WTC11 (cell line): ENCODE data around the gene FGF5. TPM values are rescaled to one million over a fixed set of nuclear protein-coding genes. Genes with fewer than 3 reads are reported as not detected.

Experiments used
- ATAC-seq: fragments of 200-7000 bp; cut with Tn5 transposase; 2 replicates; pipeline ENCODE4 v1.10.0; 2021; ENCODE audit warnings: mild to moderate bottlenecking, moderate library complexity
- CTCF ChIA-PET: fragments of 300-600 bp; sonication (Branson Sonifier 250); formaldehyde crosslinking; loops from one replicate; lab custom pipeline; 2021; ENCODE audit warnings: antibody characterized with exemption; lab: Charles Lee
- POLR2A ChIA-PET: fragments of 350-600 bp; sonication (Branson Sonifier 250); formaldehyde crosslinking; loops from one replicate; lab custom pipeline; 2021; ENCODE audit warnings: antibody characterized with exemption; lab: Charles Lee
- DNase-seq: peaks from one replicate; pipeline ENCODE4 v3.0.0; 2021; ENCODE audit warnings: low spot score
- H3K27ac Mint-ChIP-seq: 2 replicates; pipeline ENCODE4 v1.8.0; 2021; ENCODE audit warnings: mixed read lengths
- H3K27me3 Mint-ChIP-seq: 2 replicates; pipeline ENCODE4 v1.8.0; 2021; ENCODE audit warnings: low read depth, mild to moderate bottlenecking, moderate library complexity, mixed read lengths
- H3K36me3 Mint-ChIP-seq: 2 replicates; pipeline ENCODE4 v1.8.0; 2021; ENCODE audit warnings: mixed read lengths
- H3K4me1 Mint-ChIP-seq: 2 replicates; pipeline ENCODE4 v1.8.0; 2022; ENCODE audit warnings: mixed read lengths
- H3K4me3 Mint-ChIP-seq: 2 replicates; pipeline ENCODE4 v1.8.0; 2021; ENCODE audit warnings: mild to moderate bottlenecking, moderate library complexity, mixed read lengths
- H3K9me3 Mint-ChIP-seq: 2 replicates; pipeline ENCODE4 v1.8.0; 2021; ENCODE audit warnings: mixed read lengths
- FOXK1 ChIP-seq: sonication (generic); formaldehyde crosslinking; IDR thresholded peaks from 2 replicates; pipeline ENCODE4 v1.8.0; 2022; ENCODE audit warnings: mild to moderate bottlenecking, moderate library complexity, missing genetic modification reagents
- GTF2I ChIP-seq: fragments of 250-450 bp; sonication (Bioruptor Pico); conservative IDR thresholded peaks from 2 replicates; pipeline ENCODE4 v1.4.0; 2021; ENCODE audit warnings: mild to moderate bottlenecking
- JAZF1 ChIP-seq: fragments of 250-450 bp; sonication (Bioruptor Pico); IDR thresholded peaks from 2 replicates; pipeline ENCODE4 v1.9.0; 2021; ENCODE audit warnings: moderate library complexity, mild to moderate bottlenecking, inconsistent platforms
- KAT7 ChIP-seq: sonication (generic); formaldehyde crosslinking; IDR thresholded peaks from 2 replicates; pipeline ENCODE4 v1.8.1; 2023; ENCODE audit warnings: missing genetic modification reagents, mild to moderate bottlenecking, borderline replicate concordance
- NR1H2 ChIP-seq: sonication (generic); formaldehyde crosslinking; IDR thresholded peaks from 2 replicates; pipeline ENCODE4 v1.9.0; 2021; ENCODE audit warnings: mild to moderate bottlenecking, moderate library complexity, missing genetic modification reagents
- NR2C2 ChIP-seq: sonication (generic); formaldehyde crosslinking; IDR thresholded peaks from 2 replicates; pipeline ENCODE4 v1.8.0; 2022; ENCODE audit warnings: mild to moderate bottlenecking, missing genetic modification reagents
- OVOL2 ChIP-seq: fragments of 250-450 bp; sonication (Bioruptor Pico); IDR thresholded peaks from 2 replicates; pipeline ENCODE4 v1.9.0; 2021; ENCODE audit warnings: mild to moderate bottlenecking, borderline replicate concordance
- RORB ChIP-seq: fragments of 250-450 bp; sonication (Bioruptor Pico); IDR thresholded peaks from 2 replicates; pipeline ENCODE4 v1.9.0; 2021; ENCODE audit warnings: mild to moderate bottlenecking
- SMAD4 ChIP-seq: sonication (generic); formaldehyde crosslinking; IDR thresholded peaks from 2 replicates; pipeline ENCODE4 v1.8.0; 2022; ENCODE audit warnings: mild to moderate bottlenecking, missing genetic modification reagents
- SP1 ChIP-seq: sonication (generic); formaldehyde crosslinking; conservative IDR thresholded peaks from 2 replicates; pipeline ENCODE4 v1.8.1; 2022; ENCODE audit warnings: missing genetic modification reagents
- TEAD4 ChIP-seq: sonication (generic); formaldehyde crosslinking; IDR thresholded peaks from 2 replicates; pipeline ENCODE4 v1.8.0; 2022; ENCODE audit warnings: mild to moderate bottlenecking, missing genetic modification reagents
- ZNF219 ChIP-seq: sonication (generic); formaldehyde crosslinking; IDR thresholded peaks from 2 replicates; pipeline ENCODE4 v1.8.0; 2023; ENCODE audit warnings: missing genetic modification reagents, mild to moderate bottlenecking, borderline replicate concordance
- ZNF232 ChIP-seq: sonication (generic); formaldehyde crosslinking; IDR thresholded peaks from 2 replicates; pipeline ENCODE4 v1.8.0; 2022; ENCODE audit warnings: mild to moderate bottlenecking, missing genetic modification reagents
- ZNF317 ChIP-seq: sonication (generic); formaldehyde crosslinking; IDR thresholded peaks from 2 replicates; pipeline ENCODE4 v1.8.1; 2023; ENCODE audit warnings: low read depth, mild to moderate bottlenecking, moderate library complexity, missing genetic modification reagents, borderline replicate concordance
- ZNF396 ChIP-seq: fragments of 250-450 bp; sonication (Bioruptor Pico); IDR thresholded peaks from 2 replicates; pipeline ENCODE4 v1.8.0; 2021; ENCODE audit warnings: mild to moderate bottlenecking, moderate library complexity, borderline replicate concordance
- total RNA-seq: library from RNA; stranded (reverse); gene quantifications from 3 replicates; pipeline ENCODE4 v1.2.3, GENCODE V29; 2021
- TF ChIP-seq, protein P1 (sequence below): sonication (generic); formaldehyde crosslinking; IDR thresholded peaks from 2 replicates; pipeline ENCODE4 v1.8.1; 2022; ENCODE audit warnings: mild to moderate bottlenecking, missing genetic modification reagents, moderate library complexity, borderline replicate concordance
- TF ChIP-seq, protein P2 (sequence below): fragments of 200-600 bp; IDR thresholded peaks from 2 replicates; pipeline ENCODE4 v1.8.0; 2022; ENCODE audit warnings: antibody characterized with exemption
- TF ChIP-seq, protein P3 (sequence below): fragments of 250-450 bp; sonication (Bioruptor Pico); IDR thresholded peaks from 2 replicates; pipeline ENCODE4 v2.1.2; 2022; ENCODE audit warnings: mild to moderate bottlenecking, moderate library complexity
- TF ChIP-seq, protein P4 (sequence below): sonication (generic); formaldehyde crosslinking; IDR thresholded peaks from 2 replicates; pipeline ENCODE4 v1.8.1; 2023; ENCODE audit warnings: mild to moderate bottlenecking, missing genetic modification reagents, moderate library complexity
- TF ChIP-seq, protein P5 (sequence below): fragments of 250-450 bp; sonication (Bioruptor Pico); conservative IDR thresholded peaks from 2 replicates; pipeline ENCODE4 v1.9.0; 2021; ENCODE audit warnings: mild to moderate bottlenecking
- TF ChIP-seq, protein P6 (sequence below): sonication (generic); formaldehyde crosslinking; IDR thresholded peaks from 2 replicates; pipeline ENCODE4 v1.8.1; 2022; ENCODE audit warnings: low read depth, mild to moderate bottlenecking, moderate library complexity, missing genetic modification reagents, borderline replicate concordance
- TF ChIP-seq, protein P7 (sequence below): sonication (generic); formaldehyde crosslinking; IDR thresholded peaks from 2 replicates; pipeline ENCODE4 v1.8.0; 2022; ENCODE audit warnings: mild to moderate bottlenecking, missing genetic modification reagents
- TF ChIP-seq, protein P8 (sequence below): fragments of 250-450 bp; sonication (Bioruptor Pico); IDR thresholded peaks from 2 replicates; pipeline ENCODE4 v1.8.0; 2021; ENCODE audit warnings: mild to moderate bottlenecking
- TF ChIP-seq, protein P9 (sequence below): sonication (generic); formaldehyde crosslinking; IDR thresholded peaks from 2 replicates; pipeline ENCODE4 v1.8.0; 2023; ENCODE audit warnings: missing genetic modification reagents

The FGF5 gene
- total RNA-seq, 1 experiment from 2014 or later, result not detected

DNA sequence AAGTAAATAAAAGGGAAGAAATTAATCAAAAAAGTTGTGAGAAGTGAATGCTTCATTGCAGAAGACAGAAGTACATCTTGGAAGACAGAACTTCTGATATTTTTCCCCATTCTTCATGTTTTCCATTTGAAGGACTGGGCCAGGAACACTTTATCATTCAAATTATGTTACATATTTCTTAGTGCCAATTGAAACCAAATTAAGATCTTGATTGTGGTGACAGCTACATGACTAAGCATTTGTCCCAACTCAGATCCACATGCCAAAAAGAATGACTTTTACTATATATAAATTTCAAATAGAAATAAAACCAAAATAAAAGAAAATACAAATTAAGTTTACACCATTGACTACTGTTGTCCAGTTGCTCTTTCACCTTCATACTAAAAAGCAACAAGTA is 14.0 kb upstream of the FGF5 start:
- no peaks in the 10 kb centered on the region for H3K9me3 Mint-ChIP-seq
- no peaks in the 10 kb centered on the region for H3K36me3 Mint-ChIP-seq
- H3K27me3 Mint-ChIP-seq, result peaks cover 28% of the 10 kb centered on the region
- no peak overlapping the region for H3K4me3 Mint-ChIP-seq
- ChIA-PET POLR2A (no interaction called here), CTCF (no interaction called here)
- ATAC-seq (no peak), DNase-seq (no peak)
- H3K27ac Mint-ChIP-seq, result no peak overlapping the region
- H3K4me1 Mint-ChIP-seq, result no peaks in the 10 kb centered on the region
- TF ChIP-seq, protein P1, sequence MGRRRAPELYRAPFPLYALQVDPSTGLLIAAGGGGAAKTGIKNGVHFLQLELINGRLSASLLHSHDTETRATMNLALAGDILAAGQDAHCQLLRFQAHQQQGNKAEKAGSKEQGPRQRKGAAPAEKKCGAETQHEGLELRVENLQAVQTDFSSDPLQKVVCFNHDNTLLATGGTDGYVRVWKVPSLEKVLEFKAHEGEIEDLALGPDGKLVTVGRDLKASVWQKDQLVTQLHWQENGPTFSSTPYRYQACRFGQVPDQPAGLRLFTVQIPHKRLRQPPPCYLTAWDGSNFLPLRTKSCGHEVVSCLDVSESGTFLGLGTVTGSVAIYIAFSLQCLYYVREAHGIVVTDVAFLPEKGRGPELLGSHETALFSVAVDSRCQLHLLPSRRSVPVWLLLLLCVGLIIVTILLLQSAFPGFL (CRISPR knock-in tag), result no peak
- TF ChIP-seq, protein P2, sequence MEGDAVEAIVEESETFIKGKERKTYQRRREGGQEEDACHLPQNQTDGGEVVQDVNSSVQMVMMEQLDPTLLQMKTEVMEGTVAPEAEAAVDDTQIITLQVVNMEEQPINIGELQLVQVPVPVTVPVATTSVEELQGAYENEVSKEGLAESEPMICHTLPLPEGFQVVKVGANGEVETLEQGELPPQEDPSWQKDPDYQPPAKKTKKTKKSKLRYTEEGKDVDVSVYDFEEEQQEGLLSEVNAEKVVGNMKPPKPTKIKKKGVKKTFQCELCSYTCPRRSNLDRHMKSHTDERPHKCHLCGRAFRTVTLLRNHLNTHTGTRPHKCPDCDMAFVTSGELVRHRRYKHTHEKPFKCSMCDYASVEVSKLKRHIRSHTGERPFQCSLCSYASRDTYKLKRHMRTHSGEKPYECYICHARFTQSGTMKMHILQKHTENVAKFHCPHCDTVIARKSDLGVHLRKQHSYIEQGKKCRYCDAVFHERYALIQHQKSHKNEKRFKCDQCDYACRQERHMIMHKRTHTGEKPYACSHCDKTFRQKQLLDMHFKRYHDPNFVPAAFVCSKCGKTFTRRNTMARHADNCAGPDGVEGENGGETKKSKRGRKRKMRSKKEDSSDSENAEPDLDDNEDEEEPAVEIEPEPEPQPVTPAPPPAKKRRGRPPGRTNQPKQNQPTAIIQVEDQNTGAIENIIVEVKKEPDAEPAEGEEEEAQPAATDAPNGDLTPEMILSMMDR, result no peak
- no peak for TF ChIP-seq ZNF396
- no peak for TF ChIP-seq ZNF232

DNA sequence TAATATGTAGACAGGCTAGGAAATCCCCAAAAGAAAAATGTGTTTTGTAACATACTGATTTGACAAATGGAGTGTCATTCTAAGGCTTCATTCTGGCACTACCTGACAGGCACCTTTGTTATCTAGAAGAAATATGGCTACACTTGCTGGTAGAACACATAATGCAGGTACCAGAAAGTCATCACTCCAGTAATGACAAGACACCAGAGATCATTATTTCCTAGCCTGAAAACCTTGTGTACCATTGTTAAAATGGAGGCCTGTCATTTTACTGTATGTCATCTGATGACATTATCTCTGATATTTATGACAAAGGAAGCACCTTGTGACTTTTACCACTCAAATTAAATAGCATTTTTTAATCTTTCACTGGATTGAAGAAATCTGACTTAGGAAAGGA is 13.5 kb upstream of the FGF5 start:
- Mint-ChIP-seq H3K4me1 (no peaks in the 10 kb centered on the region; the same call in 1 of the 2 replicates), H3K27me3 (peaks cover 33% of the 10 kb centered on the region), H3K36me3 (no peaks in the 10 kb centered on the region), H3K9me3 (no peaks in the 10 kb centered on the region), H3K27ac (no peak overlapping the region), H3K4me3 (no peak overlapping the region)
- POLR2A ChIA-PET, result no interaction called here
- TF ChIP-seq, protein P3, sequence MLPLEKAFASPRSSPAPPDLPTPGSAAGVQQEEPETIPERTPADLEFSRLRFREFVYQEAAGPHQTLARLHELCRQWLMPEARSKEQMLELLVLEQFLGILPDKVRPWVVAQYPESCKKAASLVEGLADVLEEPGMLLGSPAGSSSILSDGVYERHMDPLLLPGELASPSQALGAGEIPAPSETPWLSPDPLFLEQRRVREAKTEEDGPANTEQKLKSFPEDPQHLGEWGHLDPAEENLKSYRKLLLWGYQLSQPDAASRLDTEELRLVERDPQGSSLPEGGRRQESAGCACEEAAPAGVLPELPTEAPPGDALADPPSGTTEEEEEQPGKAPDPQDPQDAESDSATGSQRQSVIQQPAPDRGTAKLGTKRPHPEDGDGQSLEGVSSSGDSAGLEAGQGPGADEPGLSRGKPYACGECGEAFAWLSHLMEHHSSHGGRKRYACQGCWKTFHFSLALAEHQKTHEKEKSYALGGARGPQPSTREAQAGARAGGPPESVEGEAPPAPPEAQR (CRISPR knock-in tag), result no peak
- TF ChIP-seq TEAD4 (CRISPR knock-in tag) (no peak), FOXK1 (CRISPR knock-in tag) (no peak), ZNF219 (CRISPR knock-in tag) (no peak), RORB (CRISPR knock-in tag) (no peak), GTF2I (CRISPR knock-in tag) (no peak), NR1H2 (no peak), KAT7 (CRISPR knock-in tag) (no peak), SMAD4 (CRISPR knock-in tag) (no peak), SP1 (no peak), ZNF317 (CRISPR knock-in tag) (no peak), JAZF1 (no peak), OVOL2 (CRISPR knock-in tag) (no peak), NR2C2 (CRISPR knock-in tag) (no peak)
- TF ChIP-seq, protein P4, sequence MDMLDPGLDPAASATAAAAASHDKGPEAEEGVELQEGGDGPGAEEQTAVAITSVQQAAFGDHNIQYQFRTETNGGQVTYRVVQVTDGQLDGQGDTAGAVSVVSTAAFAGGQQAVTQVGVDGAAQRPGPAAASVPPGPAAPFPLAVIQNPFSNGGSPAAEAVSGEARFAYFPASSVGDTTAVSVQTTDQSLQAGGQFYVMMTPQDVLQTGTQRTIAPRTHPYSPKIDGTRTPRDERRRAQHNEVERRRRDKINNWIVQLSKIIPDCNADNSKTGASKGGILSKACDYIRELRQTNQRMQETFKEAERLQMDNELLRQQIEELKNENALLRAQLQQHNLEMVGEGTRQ (CRISPR knock-in tag), result no peak
- TF ChIP-seq, protein P5, sequence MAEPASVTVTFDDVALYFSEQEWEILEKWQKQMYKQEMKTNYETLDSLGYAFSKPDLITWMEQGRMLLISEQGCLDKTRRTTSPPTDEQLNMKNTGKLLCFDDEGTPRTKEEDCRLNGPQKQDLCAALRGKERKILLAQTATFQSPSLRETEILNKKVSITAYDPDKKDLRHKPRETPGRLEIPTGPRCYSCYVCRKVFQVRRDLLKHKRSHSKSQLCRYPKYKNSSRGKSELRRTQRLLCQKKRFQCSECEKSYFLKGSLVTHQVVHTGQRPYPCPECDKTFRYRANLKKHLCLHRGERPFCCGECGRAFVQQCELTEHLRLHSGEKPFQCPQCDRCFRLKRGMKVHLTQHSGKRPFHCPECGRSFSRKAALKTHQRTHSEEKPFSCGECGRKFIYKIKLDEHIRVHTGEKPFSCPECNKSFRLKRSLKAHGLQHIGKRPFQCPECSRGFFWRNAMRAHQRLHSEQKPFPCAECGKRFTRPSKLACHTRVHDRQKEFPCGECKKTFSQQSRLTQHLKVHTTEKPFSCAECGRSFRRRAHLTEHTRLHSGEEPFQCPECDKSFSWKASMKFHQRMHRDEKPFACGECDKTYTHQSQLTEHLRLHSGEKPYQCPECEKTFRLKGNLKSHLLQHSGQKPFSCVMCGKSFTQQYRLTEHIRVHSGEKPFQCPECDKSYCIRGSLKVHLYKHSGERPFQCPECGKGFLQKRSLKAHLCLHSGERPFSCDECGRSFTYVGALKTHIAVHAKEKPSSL (CRISPR knock-in tag), result no peak
- TF ChIP-seq, protein P6, sequence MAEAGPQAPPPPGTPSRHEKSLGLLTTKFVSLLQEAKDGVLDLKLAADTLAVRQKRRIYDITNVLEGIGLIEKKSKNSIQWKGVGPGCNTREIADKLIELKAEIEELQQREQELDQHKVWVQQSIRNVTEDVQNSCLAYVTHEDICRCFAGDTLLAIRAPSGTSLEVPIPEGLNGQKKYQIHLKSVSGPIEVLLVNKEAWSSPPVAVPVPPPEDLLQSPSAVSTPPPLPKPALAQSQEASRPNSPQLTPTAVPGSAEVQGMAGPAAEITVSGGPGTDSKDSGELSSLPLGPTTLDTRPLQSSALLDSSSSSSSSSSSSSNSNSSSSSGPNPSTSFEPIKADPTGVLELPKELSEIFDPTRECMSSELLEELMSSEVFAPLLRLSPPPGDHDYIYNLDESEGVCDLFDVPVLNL (CRISPR knock-in tag), result no peak
- TF ChIP-seq, protein P7, sequence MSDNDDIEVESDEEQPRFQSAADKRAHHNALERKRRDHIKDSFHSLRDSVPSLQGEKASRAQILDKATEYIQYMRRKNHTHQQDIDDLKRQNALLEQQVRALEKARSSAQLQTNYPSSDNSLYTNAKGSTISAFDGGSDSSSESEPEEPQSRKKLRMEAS (CRISPR knock-in tag), result no peak
- TF ChIP-seq, protein P8, sequence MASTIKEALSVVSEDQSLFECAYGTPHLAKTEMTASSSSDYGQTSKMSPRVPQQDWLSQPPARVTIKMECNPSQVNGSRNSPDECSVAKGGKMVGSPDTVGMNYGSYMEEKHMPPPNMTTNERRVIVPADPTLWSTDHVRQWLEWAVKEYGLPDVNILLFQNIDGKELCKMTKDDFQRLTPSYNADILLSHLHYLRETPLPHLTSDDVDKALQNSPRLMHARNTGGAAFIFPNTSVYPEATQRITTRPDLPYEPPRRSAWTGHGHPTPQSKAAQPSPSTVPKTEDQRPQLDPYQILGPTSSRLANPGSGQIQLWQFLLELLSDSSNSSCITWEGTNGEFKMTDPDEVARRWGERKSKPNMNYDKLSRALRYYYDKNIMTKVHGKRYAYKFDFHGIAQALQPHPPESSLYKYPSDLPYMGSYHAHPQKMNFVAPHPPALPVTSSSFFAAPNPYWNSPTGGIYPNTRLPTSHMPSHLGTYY (CRISPR knock-in tag), result no peak
- TF ChIP-seq, protein P9, sequence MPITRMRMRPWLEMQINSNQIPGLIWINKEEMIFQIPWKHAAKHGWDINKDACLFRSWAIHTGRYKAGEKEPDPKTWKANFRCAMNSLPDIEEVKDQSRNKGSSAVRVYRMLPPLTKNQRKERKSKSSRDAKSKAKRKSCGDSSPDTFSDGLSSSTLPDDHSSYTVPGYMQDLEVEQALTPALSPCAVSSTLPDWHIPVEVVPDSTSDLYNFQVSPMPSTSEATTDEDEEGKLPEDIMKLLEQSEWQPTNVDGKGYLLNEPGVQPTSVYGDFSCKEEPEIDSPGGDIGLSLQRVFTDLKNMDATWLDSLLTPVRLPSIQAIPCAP (CRISPR knock-in tag), result no peak
- DNase-seq (no peak), ATAC-seq (no peak)
- CTCF ChIA-PET, result no interaction called here
